ENCODE results near the gene SCO1. TPM values are rescaled to one million over a fixed set of nuclear protein-coding genes. Genes with fewer than 3 reads are reported as not detected.

The SCO1 gene
- total and polyA plus RNA-seq, 10 of the 15 experiments (the other 5 are each of a cell fraction or from before 2014, with no cell fraction given): 8.2 to 73.0 (median 37.1) TPM

- no peak for DNase-seq (ENCODE audit: low read depth, low spot score)
- no peak for FAIRE-seq
- in situ Hi-C loops (cut with MboI) (no loop called here), intact Hi-C loops (cut with micrococcal nuclease; ENCODE audit: unreplicated experiment) (no loop called here)
- ChIA-PET POLR2A (no interaction called here), RAD21 (ENCODE audit: unreplicated experiment) (no interaction called here), CTCF (no interaction called here), SMC1A (ENCODE audit: uncharacterized antibody, unreplicated experiment) (no interaction called here)
- ATAC-seq: no peak
- no peak overlapping the region for H3K4me3 ChIP-seq
- WGBS (ENCODE audit: insufficient coverage, insufficient replicate concordance, low lambda C conversion rate, missing lambda C conversion rate): 81% methylated on average over 2 of the region's 2 CpGs
- no peak overlapping the region for H3K27ac ChIP-seq (ENCODE audit: control insufficient read depth, insufficient read depth)
- H3K27me3 ChIP-seq (replicated peaks in 1 of 2; ENCODE audit: control insufficient read depth in 2 of 2, insufficient read depth in 2 of 2, low read length in 1 of 2): no peaks in the 10 kb centered on the region
- peaks cover 5 to 11% of the 10 kb centered on the region in 2 experiments for H3K36me3 ChIP-seq (ENCODE audit: control insufficient read depth in 2 of 2, insufficient read depth in 2 of 2, low read length in 1 of 2)
- no peaks in the 10 kb centered on the region for H3K9me3 ChIP-seq (replicated peaks; ENCODE audit: control insufficient read depth, insufficient read depth, low read length)
- H2AFZ ChIP-seq (ENCODE audit: control insufficient read depth, low read depth, low read length): no peak overlapping the region
- H3K9ac ChIP-seq (ENCODE audit: control insufficient read depth, insufficient read depth, low read length): no peak overlapping the region
- no peaks in the 10 kb centered on the region for H3K79me2 ChIP-seq (ENCODE audit: control insufficient read depth, insufficient read depth, low read length)
- H3K4me1 ChIP-seq (ENCODE audit: control insufficient read depth, insufficient read depth, low read length): no peaks in the 10 kb centered on the region
- TF ChIP-seq NKRF (conservative IDR thresholded peaks at IDR 0.05) (no peak), TAF1 (IDR thresholded peaks at IDR 0.05; ENCODE audit: borderline replicate concordance, low read depth, low read length) (no peak), RUNX3 (IDR thresholded peaks at IDR 0.05; ENCODE audit: low read length) (no peak), EP300 (IDR thresholded peaks at IDR 0.05; ENCODE audit: borderline replicate concordance in 1 of 2, control insufficient read depth in 1 of 2, low read depth in 2 of 2, low read length in 2 of 2) (no peak), SMAD1 (IDR thresholded peaks at IDR 0.05; ENCODE audit: low read depth, partially characterized antibody) (no peak), NBN (IDR thresholded peaks at IDR 0.05) (no peak), BACH1 (IDR thresholded peaks at IDR 0.05; ENCODE audit: borderline replicate concordance) (no peak), SUZ12 (IDR thresholded peaks at IDR 0.05; ENCODE audit: unreplicated experiment) (no peak), JUND (IDR thresholded peaks at IDR 0.05; ENCODE audit: low read depth, low read length) (no peak), MLLT1 (IDR thresholded peaks at IDR 0.05) (no peak), KLF5 (IDR thresholded peaks at IDR 0.05; ENCODE audit: partially characterized antibody) (no peak), POLR2AphosphoS5 (IDR thresholded peaks at IDR 0.05; ENCODE audit: low read length) (no peak), SIN3A (IDR thresholded peaks at IDR 0.05; ENCODE audit: low read depth, low read length) (no peak), NFIC (IDR thresholded peaks at IDR 0.05; ENCODE audit: low read depth, low read length) (no peak), EGR1 (IDR thresholded peaks at IDR 0.05; ENCODE audit: borderline replicate concordance in 1 of 2, low read depth in 2 of 2, low read length in 2 of 2) (no peak), NR2C1 (IDR thresholded peaks at IDR 0.05) (no peak)
- TF ChIP-seq, protein P1, sequence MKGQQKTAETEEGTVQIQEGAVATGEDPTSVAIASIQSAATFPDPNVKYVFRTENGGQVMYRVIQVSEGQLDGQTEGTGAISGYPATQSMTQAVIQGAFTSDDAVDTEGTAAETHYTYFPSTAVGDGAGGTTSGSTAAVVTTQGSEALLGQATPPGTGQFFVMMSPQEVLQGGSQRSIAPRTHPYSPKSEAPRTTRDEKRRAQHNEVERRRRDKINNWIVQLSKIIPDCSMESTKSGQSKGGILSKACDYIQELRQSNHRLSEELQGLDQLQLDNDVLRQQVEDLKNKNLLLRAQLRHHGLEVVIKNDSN (IDR thresholded peaks at IDR 0.05; ENCODE audit: borderline replicate concordance, extremely low read length, insufficient read depth, low read depth, low read length): no peak
- TF ChIP-seq, protein P2, sequence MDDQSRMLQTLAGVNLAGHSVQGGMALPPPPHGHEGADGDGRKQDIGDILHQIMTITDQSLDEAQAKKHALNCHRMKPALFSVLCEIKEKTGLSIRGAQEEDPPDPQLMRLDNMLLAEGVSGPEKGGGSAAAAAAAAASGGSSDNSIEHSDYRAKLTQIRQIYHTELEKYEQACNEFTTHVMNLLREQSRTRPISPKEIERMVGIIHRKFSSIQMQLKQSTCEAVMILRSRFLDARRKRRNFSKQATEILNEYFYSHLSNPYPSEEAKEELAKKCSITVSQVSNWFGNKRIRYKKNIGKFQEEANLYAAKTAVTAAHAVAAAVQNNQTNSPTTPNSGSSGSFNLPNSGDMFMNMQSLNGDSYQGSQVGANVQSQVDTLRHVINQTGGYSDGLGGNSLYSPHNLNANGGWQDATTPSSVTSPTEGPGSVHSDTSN (IDR thresholded peaks at IDR 0.05; ENCODE audit: insufficient replicate concordance, low read depth, low read length): no peak
- no peaks in the 10 kb centered on the region for H4K20me1 ChIP-seq (ENCODE audit: control insufficient read depth, insufficient read depth)
- BruUV-seq (replicated peaks): no TSS peak
- no peak overlapping the region for H3K4me2 ChIP-seq (ENCODE audit: control insufficient read depth, insufficient read depth)
Observed at GRCh38 chr17:10713318-10713717, 16.0 kb upstream of the SCO1 start.

Data from GM12878 (cell line).